WI38 (cell line): ENCODE data around the gene ZDHHC11B.

ENCODE experiments used
- H3K4me3 ChIP-seq: 2 replicates; pipeline ENCODE4 v1.5.1; 2011; ENCODE audit warnings: low read depth, mild to moderate bottlenecking, control low read depth, low read length
- CTCF ChIP-seq: IDR thresholded peaks from 2 replicates; pipeline ENCODE4 v1.5.1; 2012; ENCODE audit warnings: low read depth, mild to moderate bottlenecking, control low read depth, low read length

Gene ZDHHC11B

GRCh38 chr5:673161-673830 lies 111.2 kb downstream of the ZDHHC11B start:
- H3K4me3 ChIP-seq, result no peak overlapping the region
- no peak for TF ChIP-seq CTCF

GRCh38 chr5:672329-673160 lies 112.0 kb downstream of the ZDHHC11B start:
- no peak overlapping the region for H3K4me3 ChIP-seq
- TF ChIP-seq CTCF, result no peak

- peak; percentile 98 for TF ChIP-seq CTCF
- H3K4me3 ChIP-seq, result no peak overlapping the region
Measured at GRCh38 chr5:671459-672328, 112.8 kb downstream of the ZDHHC11B start.

GRCh38 chr5:670396-671270 lies 113.9 kb downstream of the ZDHHC11B start:
- TF ChIP-seq CTCF, result no peak
- no peak overlapping the region for H3K4me3 ChIP-seq

- H3K4me3 ChIP-seq, result no peak overlapping the region
- TF ChIP-seq CTCF, result no peak
Measured at GRCh38 chr5:669842-670395, 114.6 kb downstream of the ZDHHC11B start.

- no peak overlapping the region for H3K4me3 ChIP-seq
- peak; percentile 67 for TF ChIP-seq CTCF
Measured at GRCh38 chr5:669111-669841, 115.3 kb downstream of the ZDHHC11B start.
